Activated CD8-positive, alpha-beta memory T cell treated with anti-CD3 and anti-CD28 coated beads, Interleukin-2, amount 50 U/mL, for 48 hours (primary cell): ENCODE measurements around the gene SLC44A1.
A peak's percentile ranks its signal among the peaks of the same experiment; 100 is the strongest.

Experiments
- DNase-seq: peaks from one replicate; pipeline ENCODE4 v3.0.0-alpha.2; 2020

The SLC44A1 gene

GRCh38 chr9:105344283-105344682 is 99.8 kb downstream of the SLC44A1 start:
- DNase-seq: no peak

GRCh38 chr9:105345626-105346025 is 101.2 kb downstream of the SLC44A1 start:
- DNase-seq: no peak

- DNase-seq: no peak
Observed at GRCh38 chr9:105346273-105346672, 101.8 kb downstream of the SLC44A1 start.

GRCh38 chr9:105354448-105354847 is 110.0 kb downstream of the SLC44A1 start:
- DNase-seq: no peak

GRCh38 chr9:105355781-105356180 is 111.3 kb downstream of the SLC44A1 start:
- DNase-seq: no peak

GRCh38 chr9:105357937-105358336 is 113.5 kb downstream of the SLC44A1 start:
- DNase-seq: no peak

GRCh38 chr9:105359892-105360291 is 115.4 kb downstream of the SLC44A1 start:
- peak; percentile 72 for DNase-seq

- no peak for DNase-seq
Observed at GRCh38 chr9:105360344-105360743, 115.9 kb downstream of the SLC44A1 start.

- no peak for DNase-seq
Observed at GRCh38 chr9:105361873-105362272, 117.4 kb downstream of the SLC44A1 start.

GRCh38 chr9:105362470-105362869 is 118.0 kb downstream of the SLC44A1 start:
- no peak for DNase-seq

- DNase-seq: no peak
Observed at GRCh38 chr9:105363837-105364236, 119.4 kb downstream of the SLC44A1 start.

GRCh38 chr9:105369911-105370310 is 125.5 kb downstream of the SLC44A1 start:
- no peak for DNase-seq

GRCh38 chr9:105373723-105374122 is 129.3 kb downstream of the SLC44A1 start:
- DNase-seq: no peak

GRCh38 chr9:105375323-105375722 is 130.9 kb downstream of the SLC44A1 start:
- DNase-seq: no peak

- DNase-seq: no peak
Observed at GRCh38 chr9:105376893-105377292, 132.4 kb downstream of the SLC44A1 start.

GRCh38 chr9:105385381-105385985 is 141.0 kb downstream of the SLC44A1 start:
- DNase-seq: no peak

- DNase-seq: no peak
Observed at GRCh38 chr9:105389796-105390195, 145.3 kb downstream of the SLC44A1 start.

- DNase-seq: no peak
Observed at GRCh38 chr9:105390871-105391270, 146.4 kb downstream of the SLC44A1 start.

- DNase-seq: no peak
Observed at GRCh38 chr9:105391288-105391687, 146.8 kb downstream of the SLC44A1 start.

- no peak for DNase-seq
Observed at GRCh38 chr9:105392531-105392930, 148.1 kb downstream of the SLC44A1 start.

GRCh38 chr9:105393576-105394344 is 149.3 kb downstream of the SLC44A1 start:
- DNase-seq: no peak

GRCh38 chr9:105396441-105396840 is 152.0 kb downstream of the SLC44A1 start:
- DNase-seq: no peak

GRCh38 chr9:105396901-105397300 is 152.4 kb downstream of the SLC44A1 start:
- DNase-seq: no peak

- no peak for DNase-seq
Observed at GRCh38 chr9:105399117-105399516, 154.7 kb downstream of the SLC44A1 start.

GRCh38 chr9:105401651-105402050 is 157.2 kb downstream of the SLC44A1 start:
- DNase-seq: no peak
